Stimulated activated effector memory CD8-positive, alpha-beta T cell treated with anti-CD3 and anti-CD28 coated beads, Interleukin-12 subunit alpha, Interleukin-12 subunit beta, amount 100 ng/mL, for 72 hours (primary cell): ENCODE measurements around the gene DMD.

Experiments used
- ATAC-seq: fragments of 150-1000 bp; cut with Tn5 transposase; 2 replicates; pipeline ENCODE4 v1.10.0; 2021
- DNase-seq, 2 donors: peaks; one replicate each; pipeline ENCODE4 v3.0.0; 2021 to 2022; ENCODE audit warnings: low spot score in 2 of 2
- H3K27ac Mint-ChIP-seq: one replicate; pipeline ENCODE4 v1.8.0; 2022; ENCODE audit warnings: mild to moderate bottlenecking, mixed read lengths
- H3K36me3 Mint-ChIP-seq: one replicate; pipeline ENCODE4 v1.8.0; 2022; ENCODE audit warnings: mild to moderate bottlenecking, mixed read lengths
- H3K4me1 Mint-ChIP-seq: one replicate; pipeline ENCODE4 v1.8.0; 2022; ENCODE audit warnings: mixed read lengths
- H3K4me3 Mint-ChIP-seq: one replicate; pipeline ENCODE4 v1.8.0; 2022; ENCODE audit warnings: mild to moderate bottlenecking, mixed read lengths
- H3K9me3 Mint-ChIP-seq: one replicate; pipeline ENCODE4 v1.8.0; 2022; ENCODE audit warnings: mixed read lengths

Gene DMD

GRCh38 chrX:31178769-31179125 lies 2032.6 kb downstream of the DMD start:
- ATAC-seq (no peak), DNase-seq (no peak)
- Mint-ChIP-seq H3K36me3 (peaks cover 5% of the 10 kb centered on the region), H3K27ac (no peak overlapping the region), H3K4me3 (no peak overlapping the region), H3K4me1 (no peaks in the 10 kb centered on the region), H3K9me3 (no peaks in the 10 kb centered on the region)

DNA sequence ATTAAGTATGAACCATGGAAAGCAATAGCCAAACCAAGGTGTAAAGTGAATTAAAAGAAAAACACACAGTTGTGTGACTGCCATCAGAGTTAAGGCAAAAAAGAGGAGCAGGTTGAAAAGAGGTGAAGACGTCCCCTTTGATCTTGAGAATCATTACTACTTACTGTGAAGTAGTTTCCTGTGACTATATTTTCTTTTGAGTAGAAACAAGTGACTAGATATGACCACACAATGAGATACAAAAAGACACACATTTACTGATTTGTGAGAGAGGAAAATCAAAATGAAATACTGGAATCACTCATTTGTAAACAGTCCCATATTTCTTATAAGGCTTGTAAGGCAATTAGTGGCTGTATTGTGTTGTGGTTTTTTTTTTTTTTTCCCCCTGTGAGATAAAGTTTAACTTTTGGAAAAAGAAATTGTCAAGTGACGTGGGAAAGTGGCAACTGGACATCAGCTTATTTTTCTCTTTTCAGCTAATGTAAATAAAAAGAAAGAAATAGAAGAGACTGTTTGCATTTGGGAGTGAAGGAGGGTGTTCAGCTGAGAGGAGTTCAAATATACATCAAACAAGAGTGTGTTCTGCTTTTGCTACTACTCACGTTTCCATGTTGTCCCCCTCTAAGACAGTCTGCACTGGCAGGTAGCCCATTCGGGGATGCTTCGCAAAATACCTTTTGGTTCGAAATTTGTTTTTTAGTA lies 2033.1 kb downstream of the DMD start:
- no peak overlapping the region for H3K4me3 Mint-ChIP-seq
- ATAC-seq (no peak), DNase-seq (no peak)
- no peak overlapping the region for H3K27ac Mint-ChIP-seq
- no peaks in the 10 kb centered on the region for H3K4me1 Mint-ChIP-seq
- H3K9me3 Mint-ChIP-seq, result no peaks in the 10 kb centered on the region
- peaks cover 5% of the 10 kb centered on the region for H3K36me3 Mint-ChIP-seq

- Mint-ChIP-seq H3K4me3 (no peak overlapping the region), H3K9me3 (no peaks in the 10 kb centered on the region)
These were observed 2040.6 kb downstream of the DMD start for GRCh38 chrX:31170792-31171191.

DNA sequence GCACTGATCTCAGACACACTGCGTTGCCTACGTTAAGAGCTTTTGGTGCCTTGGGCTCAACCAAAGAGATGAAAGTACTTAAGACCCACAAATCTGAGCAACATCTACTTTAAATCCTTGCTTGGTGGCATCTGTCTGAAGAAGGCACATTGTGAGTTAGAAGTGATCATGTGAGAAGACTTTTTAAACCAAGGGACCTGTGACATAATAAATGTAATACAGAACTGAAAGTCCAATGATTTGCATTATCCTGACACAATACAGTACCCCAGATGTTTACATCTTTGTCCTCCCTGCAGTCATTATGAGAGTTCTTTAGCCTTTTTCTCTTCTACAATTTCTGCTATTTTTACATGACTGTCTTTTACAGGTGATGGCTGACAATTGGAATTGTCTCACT lies 2042.8 kb downstream of the DMD start:
- Mint-ChIP-seq H3K9me3 (peaks cover 5% of the 10 kb centered on the region), H3K27ac (no peak overlapping the region), H3K4me3 (no peak overlapping the region), H3K36me3 (no peaks in the 10 kb centered on the region), H3K4me1 (no peaks in the 10 kb centered on the region)
- DNase-seq (no peak), ATAC-seq (no peak)

More at GRCh38 chrX:31170792-31171191, 2040.6 kb downstream of the DMD start:
- no peak for ATAC-seq
- H3K27ac Mint-ChIP-seq, result no peak overlapping the region
- H3K4me1 Mint-ChIP-seq, result no peaks in the 10 kb centered on the region
- H3K36me3 Mint-ChIP-seq, result no peaks in the 10 kb centered on the region
- no peak for DNase-seq

DNA sequence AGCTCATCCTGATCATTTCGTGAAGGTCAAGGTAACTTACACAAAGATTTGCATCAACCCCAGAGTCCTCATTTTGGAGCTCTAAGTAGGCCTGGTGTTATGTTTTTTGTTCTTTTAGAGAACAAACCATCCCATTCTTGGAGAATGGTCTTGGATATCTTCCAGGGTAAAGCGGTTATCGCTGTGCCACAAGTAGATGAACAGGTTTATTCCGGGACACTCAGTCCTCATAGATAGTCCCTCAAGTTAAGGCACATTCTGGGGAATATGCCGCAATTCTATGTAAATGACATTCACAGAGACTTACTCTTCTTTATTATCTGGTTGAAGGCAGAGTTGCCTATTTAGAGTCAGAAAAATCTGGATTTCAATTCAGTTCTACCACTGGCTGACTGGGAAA lies 2044.5 kb downstream of the DMD start:
- Mint-ChIP-seq H3K36me3 (no peaks in the 10 kb centered on the region), H3K9me3 (peaks cover 5% of the 10 kb centered on the region), H3K4me1 (no peaks in the 10 kb centered on the region), H3K4me3 (no peak overlapping the region), H3K27ac (no peak overlapping the region)
- no peak for ATAC-seq
- DNase-seq, result no peak

- ATAC-seq, result no peak
These were observed 2044.9 kb downstream of the DMD start for GRCh38 chrX:31166416-31166815.

DNA sequence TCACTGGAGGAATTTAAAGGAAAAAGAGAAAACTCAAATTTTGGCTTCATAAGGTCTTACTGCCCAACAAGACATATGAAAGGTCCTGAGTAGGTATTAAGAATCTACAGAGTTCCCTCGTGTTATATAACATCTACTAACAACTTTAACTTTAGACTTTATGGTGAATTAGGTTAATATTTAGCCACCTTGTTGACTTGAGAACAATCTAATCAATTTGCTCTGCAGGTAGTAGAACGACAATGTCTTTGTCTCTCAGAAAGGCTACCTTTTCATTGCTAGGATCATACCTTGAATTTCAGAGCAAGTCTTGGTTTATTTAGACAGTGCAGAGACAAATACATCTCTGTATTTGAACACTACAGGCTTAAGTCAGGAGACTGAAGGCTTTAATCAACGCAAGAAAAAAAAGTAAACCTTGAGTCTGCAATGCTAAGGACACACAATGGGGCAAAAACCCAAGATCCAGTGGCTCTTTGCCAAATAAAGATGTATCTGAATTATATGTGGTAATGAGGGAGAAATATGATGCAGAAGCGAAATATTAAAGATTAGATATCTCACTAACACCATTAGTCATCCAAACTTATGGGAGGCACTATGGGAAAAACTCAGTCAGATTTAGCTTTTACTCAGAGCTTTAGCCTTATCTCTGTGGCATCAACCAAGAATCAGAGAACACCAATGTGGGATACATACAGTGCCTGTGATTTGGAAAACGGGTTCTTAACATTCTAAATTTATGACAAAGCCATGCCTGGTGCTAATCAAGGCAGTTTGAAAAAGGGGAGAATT lies 2045.9 kb downstream of the DMD start:
- Mint-ChIP-seq H3K9me3 (peaks cover 5% of the 10 kb centered on the region), H3K4me3 (no peak overlapping the region), H3K36me3 (no peaks in the 10 kb centered on the region), H3K27ac (no peak overlapping the region), H3K4me1 (no peaks in the 10 kb centered on the region)
- no peak for ATAC-seq
- no peak for DNase-seq

More at GRCh38 chrX:31166416-31166815, 2044.9 kb downstream of the DMD start:
- H3K9me3 Mint-ChIP-seq, result peaks cover 5% of the 10 kb centered on the region
- H3K4me1 Mint-ChIP-seq, result no peaks in the 10 kb centered on the region
- no peak overlapping the region for H3K4me3 Mint-ChIP-seq
- no peak for DNase-seq
- no peak overlapping the region for H3K27ac Mint-ChIP-seq
- no peaks in the 10 kb centered on the region for H3K36me3 Mint-ChIP-seq

- Mint-ChIP-seq H3K9me3 (no peaks in the 10 kb centered on the region), H3K4me3 (no peak overlapping the region), H3K4me1 (no peaks in the 10 kb centered on the region), H3K36me3 (no peaks in the 10 kb centered on the region), H3K27ac (no peak overlapping the region)
- DNase-seq (no peak), ATAC-seq (no peak)
These were observed 2056.4 kb downstream of the DMD start for GRCh38 chrX:31154946-31155345.

DNA sequence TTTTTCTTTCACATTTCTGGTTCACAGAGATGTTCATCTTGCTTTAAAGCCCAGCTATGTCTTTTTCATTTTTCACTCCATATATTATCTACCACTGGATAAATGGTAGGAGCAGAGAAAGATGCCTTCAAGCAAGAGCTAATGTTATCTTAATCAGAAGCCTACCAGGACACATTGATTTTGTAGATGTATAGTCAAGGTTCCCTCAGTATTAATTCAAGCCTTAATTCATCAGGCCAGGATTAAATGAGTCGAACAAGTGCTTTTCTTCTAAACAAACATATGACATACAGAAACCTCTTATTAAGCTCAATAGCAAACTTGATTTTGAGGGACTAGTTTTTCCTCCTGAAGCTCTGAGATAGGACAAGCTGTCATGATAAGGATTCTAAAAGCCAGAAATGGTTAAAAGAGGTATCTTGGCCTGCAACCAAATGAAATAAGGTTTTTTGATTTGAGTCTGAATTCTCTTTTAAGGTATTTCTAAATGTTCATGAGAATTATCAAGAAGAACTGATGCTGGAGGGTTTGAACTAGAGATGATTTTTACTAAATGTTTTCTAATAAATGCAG lies 2057.8 kb downstream of the DMD start:
- ATAC-seq (no peak), DNase-seq (no peak)
- Mint-ChIP-seq H3K36me3 (no peaks in the 10 kb centered on the region), H3K27ac (no peak overlapping the region), H3K4me1 (no peaks in the 10 kb centered on the region), H3K4me3 (no peak overlapping the region), H3K9me3 (no peaks in the 10 kb centered on the region)

DNA sequence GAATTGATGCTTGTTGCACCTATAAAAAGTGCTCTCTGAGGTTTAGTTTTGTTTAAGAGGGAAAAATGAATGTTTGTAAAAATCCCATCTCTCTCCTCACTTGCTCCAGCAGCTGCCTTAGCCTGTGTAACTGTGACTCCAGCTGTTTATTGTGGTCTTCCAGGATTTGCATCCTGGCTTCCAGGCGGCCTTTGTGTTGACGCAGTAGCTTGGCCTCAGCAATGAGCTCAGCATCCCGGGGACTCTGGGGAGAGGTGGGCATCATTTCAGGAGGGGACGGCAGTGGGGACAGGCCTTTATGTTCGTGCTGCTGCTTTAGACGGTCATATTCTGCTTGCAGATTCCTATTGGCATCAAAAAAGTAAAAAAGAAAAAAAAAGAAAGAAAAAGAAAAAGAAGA lies 2064.2 kb downstream of the DMD start:
- H3K27ac Mint-ChIP-seq, result no peak overlapping the region
- ATAC-seq (no peak), DNase-seq (no peak)
- H3K9me3 Mint-ChIP-seq, result no peaks in the 10 kb centered on the region
- no peaks in the 10 kb centered on the region for H3K4me1 Mint-ChIP-seq
- no peaks in the 10 kb centered on the region for H3K36me3 Mint-ChIP-seq
- H3K4me3 Mint-ChIP-seq, result no peak overlapping the region

GRCh38 chrX:31139961-31140360 lies 2071.4 kb downstream of the DMD start:
- ATAC-seq (no peak), DNase-seq (no peak)
- Mint-ChIP-seq H3K4me1 (no peaks in the 10 kb centered on the region), H3K4me3 (no peak overlapping the region), H3K36me3 (no peaks in the 10 kb centered on the region), H3K9me3 (no peaks in the 10 kb centered on the region), H3K27ac (no peak overlapping the region)

DNA sequence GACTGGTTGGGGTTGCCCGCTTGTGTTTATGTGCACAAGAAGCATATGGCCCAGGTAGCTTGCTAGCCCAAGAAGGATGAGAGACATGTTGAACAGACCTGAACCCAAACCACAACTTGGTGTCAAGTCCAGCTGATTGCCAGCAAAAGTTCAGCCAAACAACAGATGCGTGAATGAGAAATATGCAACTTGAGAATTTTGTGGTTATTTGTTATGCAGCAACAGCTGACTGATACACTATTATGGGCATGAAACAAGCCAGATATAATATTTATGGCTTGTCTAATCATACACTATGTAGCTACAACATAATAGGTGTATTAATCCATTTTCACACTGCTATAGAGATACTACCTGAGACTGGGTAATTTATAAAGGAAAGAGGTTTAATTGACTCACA lies 2073.2 kb downstream of the DMD start:
- Mint-ChIP-seq H3K36me3 (no peaks in the 10 kb centered on the region), H3K27ac (no peak overlapping the region), H3K4me3 (no peak overlapping the region), H3K4me1 (no peaks in the 10 kb centered on the region), H3K9me3 (no peaks in the 10 kb centered on the region)
- no peak for ATAC-seq
- no peak for DNase-seq

DNA sequence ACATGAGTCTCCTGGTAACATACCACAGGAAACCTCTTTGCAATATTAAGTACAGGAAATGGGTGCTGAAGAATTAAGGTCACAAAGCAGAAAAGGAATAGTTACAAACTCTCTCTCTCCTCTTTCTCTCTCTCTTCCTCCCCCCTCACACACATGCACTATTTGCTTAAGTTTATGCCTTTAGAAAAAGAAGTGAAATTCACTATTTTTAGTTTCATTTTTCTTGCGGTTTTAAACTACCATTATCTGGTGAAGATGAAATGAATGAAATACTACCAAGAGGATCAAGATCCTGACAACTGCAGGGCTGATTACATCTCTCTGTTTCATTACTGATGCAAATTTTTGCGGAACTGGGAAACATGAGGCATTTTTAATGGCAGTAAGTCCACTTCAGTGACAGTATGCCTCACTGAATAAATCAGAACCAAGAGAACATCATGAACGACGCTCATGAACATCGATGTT lies 2075.2 kb downstream of the DMD start:
- DNase-seq (no peak), ATAC-seq (no peak)
- H3K4me3 Mint-ChIP-seq, result no peak overlapping the region
- H3K9me3 Mint-ChIP-seq, result no peaks in the 10 kb centered on the region
- H3K36me3 Mint-ChIP-seq, result no peaks in the 10 kb centered on the region
- H3K27ac Mint-ChIP-seq, result no peak overlapping the region
- no peaks in the 10 kb centered on the region for H3K4me1 Mint-ChIP-seq

DNA sequence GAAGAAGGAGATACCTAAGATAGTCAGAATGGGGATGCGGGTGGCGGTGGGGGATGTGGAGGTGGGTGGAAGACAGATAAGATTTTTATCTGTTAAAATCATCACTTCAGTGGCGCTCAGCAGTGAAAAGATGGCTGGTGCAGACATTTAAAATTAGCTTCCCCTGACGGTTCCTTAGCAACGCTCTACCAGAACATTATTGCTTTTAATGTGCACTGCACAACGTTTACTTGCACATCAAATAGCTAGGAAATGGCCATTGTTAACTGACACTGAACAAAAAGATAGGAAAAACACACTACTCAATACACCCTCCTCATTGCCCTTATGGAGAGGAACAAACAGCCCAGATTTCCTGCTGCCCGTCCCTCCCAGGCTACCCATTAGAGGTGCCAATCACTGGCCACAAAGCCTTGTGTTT lies 2078.5 kb downstream of the DMD start:
- no peaks in the 10 kb centered on the region for H3K36me3 Mint-ChIP-seq
- H3K4me1 Mint-ChIP-seq, result no peaks in the 10 kb centered on the region
- ATAC-seq, result no peak
- no peak overlapping the region for H3K27ac Mint-ChIP-seq
- no peak overlapping the region for H3K4me3 Mint-ChIP-seq
- no peak for DNase-seq
- H3K9me3 Mint-ChIP-seq, result no peaks in the 10 kb centered on the region

DNA sequence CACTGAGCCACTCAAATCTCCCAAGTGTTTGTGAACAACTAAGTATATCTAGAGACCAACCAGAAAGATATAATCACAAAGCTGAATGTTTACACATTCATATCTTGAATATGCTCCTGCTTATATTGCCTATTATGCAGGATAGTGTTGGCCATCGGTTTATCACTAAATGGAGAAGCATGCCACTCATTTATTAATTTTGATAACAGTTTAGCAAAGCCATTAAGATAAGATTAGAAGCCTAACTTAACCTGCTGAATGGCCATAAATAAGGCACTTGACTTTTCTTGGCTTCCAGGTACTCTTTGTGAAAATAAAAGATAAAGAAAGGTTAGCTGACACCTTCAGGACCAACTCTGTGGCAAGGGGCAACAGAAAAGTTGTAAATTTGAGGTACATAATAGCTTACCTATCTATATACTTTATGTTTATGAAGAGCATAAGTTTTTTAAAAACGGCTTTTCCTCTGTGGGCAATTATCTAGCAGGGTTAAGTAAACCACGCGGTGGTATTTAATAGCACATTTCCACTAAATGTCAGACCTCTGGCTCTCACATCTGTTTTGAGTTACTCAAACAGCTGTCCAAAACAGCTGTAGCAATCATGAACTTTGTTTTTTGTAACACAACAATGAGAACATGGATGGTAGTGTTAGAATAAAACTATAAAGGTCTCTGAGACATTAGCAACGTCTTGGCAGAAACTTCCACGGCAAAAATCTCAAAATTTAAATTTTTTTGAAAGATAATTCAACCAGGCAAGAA lies 2080.7 kb downstream of the DMD start:
- ATAC-seq (no peak), DNase-seq (no peak)
- Mint-ChIP-seq H3K27ac (no peak overlapping the region), H3K4me3 (no peak overlapping the region), H3K9me3 (no peaks in the 10 kb centered on the region), H3K36me3 (no peaks in the 10 kb centered on the region), H3K4me1 (no peaks in the 10 kb centered on the region)
